ENCODE measurements around the gene PXDN. TPM values are rescaled to one million over a fixed set of nuclear protein-coding genes. Genes with fewer than 3 reads are reported as not detected.
"Not testable (repeated sequence)": the region's sequence is repeated elsewhere in the genome, so short reads cannot be mapped to it uniquely, and the experiment has no call there.

PXDN gene
- total and polyA plus RNA-seq, 2 donors (not counting 3 experiments of a cell fraction or from before 2014, with no cell fraction given), result 231 to 308 TPM

DNA sequence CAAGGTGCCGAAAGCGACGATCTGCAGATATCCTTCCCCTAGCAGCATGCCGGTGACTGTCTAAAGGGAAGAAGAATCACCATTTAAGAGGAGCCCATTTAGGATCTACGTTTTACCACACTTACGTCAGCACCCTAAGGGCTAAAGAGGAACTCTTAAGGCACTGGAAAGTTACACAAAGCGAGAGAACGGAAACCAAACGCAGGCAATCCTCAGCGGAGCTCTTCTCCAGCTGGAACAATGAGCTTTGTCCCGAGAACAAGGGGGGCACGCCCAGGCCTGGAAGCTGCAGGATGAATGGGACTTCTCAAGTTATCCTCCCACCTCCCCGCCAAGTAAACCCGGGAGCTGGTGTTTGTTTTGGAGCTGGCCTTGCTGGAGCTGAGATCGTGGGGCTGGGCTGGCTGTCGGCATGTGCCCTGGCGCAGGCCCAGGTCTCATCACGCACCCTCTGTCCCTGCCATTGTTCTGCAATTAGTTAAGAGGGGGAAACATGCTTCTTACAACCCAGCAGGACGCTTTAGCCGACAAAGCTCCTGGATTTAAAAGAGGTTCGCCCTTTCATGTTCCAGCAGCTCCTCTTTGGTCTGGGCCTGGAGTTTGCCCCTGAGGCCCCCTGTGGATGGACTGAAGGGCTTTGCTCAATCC, 36.4 kb downstream of the PXDN start:
- peak; percentile 95 for FAIRE-seq
- H3K9ac ChIP-seq (replicated peaks; ENCODE audit: extremely low read depth, insufficient read depth, low read length), result peak overlapping the region; percentile 63
- no peaks in the 10 kb centered on the region for H3K9me1 ChIP-seq (replicated peaks; ENCODE audit: control insufficient read depth, extremely low read depth, insufficient read depth, low read length)
- no peaks in the 10 kb centered on the region for H4K20me1 ChIP-seq (replicated peaks; ENCODE audit: control insufficient read depth, extremely low read depth, insufficient read depth, low read length)
- DNase-seq (ENCODE audit: low read depth, low spot score), result peak; percentile 92
- TF ChIP-seq FOS (IDR thresholded peaks at IDR 0.05; ENCODE audit: borderline replicate concordance, insufficient read depth, low read length) (no peak), POLR2A (IDR thresholded peaks at IDR 0.05; ENCODE audit: low read depth, low read length) (peak; percentile 20), GATA2 (IDR thresholded peaks at IDR 0.05; ENCODE audit: insufficient read depth, insufficient read length, low read depth, low read length) (no peak), JUN (IDR thresholded peaks at IDR 0.05; ENCODE audit: borderline replicate concordance, insufficient read depth, insufficient read length, low read depth) (no peak), MYC (IDR thresholded peaks at IDR 0.05; ENCODE audit: low read depth, low read length) (peak; percentile 40), EZH2 (IDR thresholded peaks at IDR 0.05; ENCODE audit: borderline replicate concordance, low read depth, low read length, severe bottlenecking) (no peak)
- TF ChIP-seq, protein P1, sequence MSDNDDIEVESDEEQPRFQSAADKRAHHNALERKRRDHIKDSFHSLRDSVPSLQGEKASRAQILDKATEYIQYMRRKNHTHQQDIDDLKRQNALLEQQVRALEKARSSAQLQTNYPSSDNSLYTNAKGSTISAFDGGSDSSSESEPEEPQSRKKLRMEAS (IDR thresholded peaks at IDR 0.05; ENCODE audit: insufficient read depth, insufficient read length), result peak; percentile 75
- ChIA-PET POLR2A (interaction anchor here (0.8 to 1.6 kb wide), 5 partner anchors 12 to 83 kb away, joined by 3 to 14 read pairs (median 3); partner anchors contain the start of gene PXDN), CTCF (interaction anchor here (0.8 to 1.7 kb wide), 14 partner anchors 9 to 157 kb away, joined by 3 to 16 read pairs (median 4); no protein-coding TSS in a partner anchor)
- H2AFZ ChIP-seq (ENCODE audit: low read depth, low read length), result peak overlapping the region; percentile 72
- H3K36me3 ChIP-seq (ENCODE audit: control insufficient read depth in 2 of 2, extremely low read depth in 1 of 2, insufficient read depth in 2 of 2, low read length in 2 of 2), result no peaks in the 10 kb centered on the region
- H3K27ac ChIP-seq (ENCODE audit: insufficient read depth, low read depth, low read length), result peak overlapping the region; percentile 71
- dilution Hi-C loops (cut with MboI; ENCODE audit: extremely low pct_ligation_motif_present, low sequenced_read_pairs), result no loop called here
- H3K9me3 ChIP-seq (replicated peaks; ENCODE audit: control insufficient read depth, insufficient read depth, low read length), result no peaks in the 10 kb centered on the region
- peak overlapping the region; percentile 73 for H3K4me2 ChIP-seq (ENCODE audit: insufficient read depth, low read length)
- H3K27me3 ChIP-seq (ENCODE audit: control insufficient read depth in 2 of 2, insufficient read depth in 2 of 2, low read length in 2 of 2), result no peaks in the 10 kb centered on the region
- H3K4me1 ChIP-seq (ENCODE audit: control insufficient read depth, extremely low read depth, insufficient read depth, low read length), result peaks cover 18% of the 10 kb centered on the region
- BruUV-seq (replicated peaks), result TSS peak; percentile 27
- intact Hi-C loops (cut with micrococcal nuclease), result loop anchor here (1.0 kb wide), 2 partner anchors 13 to 35 kb away; no protein-coding TSS in a partner anchor
- no peak overlapping the region for H3K4me3 ChIP-seq (replicated peaks in 1 of 3; ENCODE audit: insufficient read depth in 1 of 3, low read depth in 1 of 3, low read length in 3 of 3)
- peaks cover 27% of the 10 kb centered on the region for H3K79me2 ChIP-seq (ENCODE audit: control insufficient read depth, insufficient read depth, low read length)

DNA sequence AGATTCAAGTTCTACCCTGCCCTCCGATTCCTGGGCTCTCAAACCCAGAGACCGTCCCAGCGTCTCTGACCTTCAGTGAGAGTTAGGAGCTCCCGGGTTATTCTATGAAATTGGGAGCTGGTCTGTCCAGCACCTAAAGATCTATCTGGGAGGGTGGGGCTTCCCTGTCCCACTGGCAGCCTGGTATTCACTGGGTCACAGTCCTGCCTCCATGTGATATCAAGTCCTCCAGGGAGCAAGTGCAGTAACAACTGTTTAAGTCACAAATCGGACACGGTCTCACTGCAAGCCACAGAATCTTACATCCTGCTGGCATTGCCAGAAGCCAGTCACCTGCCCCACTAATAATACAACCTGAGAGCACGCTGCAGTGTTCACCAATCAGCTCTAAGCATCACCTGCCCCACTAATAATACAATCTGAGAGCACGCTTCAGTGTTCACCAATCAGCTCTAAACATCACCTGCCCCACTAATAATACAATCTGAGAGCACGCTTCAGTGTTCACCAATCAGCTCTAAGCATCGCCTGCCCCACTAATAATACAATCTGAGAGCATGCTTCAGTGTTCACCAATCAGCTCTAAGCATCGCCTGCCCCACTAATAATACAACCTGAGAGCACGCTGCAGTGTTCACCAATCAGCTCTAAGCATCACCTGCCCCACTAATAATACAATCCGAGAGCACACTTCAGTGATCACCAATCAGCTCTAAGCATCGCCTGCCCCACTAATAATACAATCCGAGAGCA, 38.0 kb downstream of the PXDN start:
- FAIRE-seq; H3K36me3 ChIP-seq (ENCODE audit: control insufficient read depth in 2 of 2, extremely low read depth in 1 of 2, insufficient read depth in 2 of 2, low read length in 2 of 2); H4K20me1 ChIP-seq (replicated peaks; ENCODE audit: control insufficient read depth, extremely low read depth, insufficient read depth, low read length); H3K4me3 ChIP-seq (replicated peaks in 1 of 3; ENCODE audit: insufficient read depth in 1 of 3, low read depth in 1 of 3, low read length in 3 of 3); dilution Hi-C loops (cut with MboI; ENCODE audit: extremely low pct_ligation_motif_present, low sequenced_read_pairs); H3K27me3 ChIP-seq (ENCODE audit: control insufficient read depth in 2 of 2, insufficient read depth in 2 of 2, low read length in 2 of 2); BruUV-seq (replicated peaks); H3K9ac ChIP-seq (replicated peaks; ENCODE audit: extremely low read depth, insufficient read depth, low read length); H3K4me2 ChIP-seq (ENCODE audit: insufficient read depth, low read length); H3K27ac ChIP-seq (ENCODE audit: insufficient read depth, low read depth, low read length); DNase-seq (ENCODE audit: low read depth, low spot score); H3K9me1 ChIP-seq (replicated peaks; ENCODE audit: control insufficient read depth, extremely low read depth, insufficient read depth, low read length); intact Hi-C loops (cut with micrococcal nuclease); H2AFZ ChIP-seq (ENCODE audit: low read depth, low read length); H3K9me3 ChIP-seq (replicated peaks; ENCODE audit: control insufficient read depth, insufficient read depth, low read length); POLR2A ChIA-PET: not testable (repeated sequence)
- Histone ChIP-seq H3K4me1 (ENCODE audit: control insufficient read depth, extremely low read depth, insufficient read depth, low read length) (peaks cover 18% of the 10 kb centered on the region), H3K79me2 (ENCODE audit: control insufficient read depth, insufficient read depth, low read length) (peaks cover 22% of the 10 kb centered on the region)
- CTCF ChIA-PET, result interaction anchor here (2.4 kb wide), 1 partner anchor 156 kb away, joined by 5 read pairs; no protein-coding TSS in a partner anchor
